GM23338 (cell line): ENCODE results near the gene BCL2A1. TPM values are rescaled to one million over a fixed set of nuclear protein-coding genes. Genes with fewer than 3 reads are reported as not detected.
A peak's percentile ranks its signal among the peaks of the same experiment; 100 is the strongest.

Source experiments
- ATAC-seq: fragments of 200-7000 bp; cut with Tn5 transposase; 3 replicates; pipeline ENCODE4 v1.9.1; 2020
- DNase-seq: peaks from one replicate; pipeline ENCODE4 v3.0.0-alpha.2; 2015; ENCODE audit warnings: low spot score
- H2AFZ ChIP-seq: fragments of 200-600 bp; sonication (generic); 2 replicates; pipeline ENCODE4 v1.8.0; 2016; ENCODE audit warnings: antibody characterized with exemption, mild to moderate bottlenecking, moderate library complexity
- H3F3A ChIP-seq: fragments of 200-600 bp; sonication (generic); replicated peaks from 2 replicates; pipeline ENCODE4 v1.8.0; 2017; ENCODE audit warnings: antibody characterized with exemption, mixed run types, low read depth
- H3K27ac ChIP-seq: fragments of 200-600 bp; sonication (generic); 2 replicates; pipeline ENCODE4 v1.6.1; 2016; ENCODE audit warnings: low read depth
- H3K27me3 ChIP-seq: fragments of 200-600 bp; sonication (generic); 2 replicates; pipeline ENCODE4 v1.8.0; 2016; ENCODE audit warnings: mild to moderate bottlenecking, mixed run types, moderate library complexity; ENCODE audit not compliant: insufficient read depth
- H3K36me3 ChIP-seq: fragments of 200-600 bp; sonication (generic); 2 replicates; pipeline ENCODE4 v1.8.0; 2016; ENCODE audit warnings: mild to moderate bottlenecking; ENCODE audit not compliant: insufficient read depth
- H3K4me1 ChIP-seq: fragments of 200-600 bp; sonication (generic); 2 replicates; pipeline ENCODE4 v1.8.0; 2016; ENCODE audit warnings: mild to moderate bottlenecking, moderate library complexity; ENCODE audit not compliant: insufficient read depth
- H3K4me2 ChIP-seq: fragments of 200-600 bp; sonication (generic); 2 replicates; pipeline ENCODE4 v1.7.1; 2017; ENCODE audit warnings: mixed run types
- H3K4me3 ChIP-seq: fragments of 200-600 bp; sonication (generic); 2 replicates; pipeline ENCODE4 v1.6.1; 2016; ENCODE audit warnings: mixed run types
- H3K79me2 ChIP-seq: fragments of 200-600 bp; sonication (generic); replicated peaks from 2 replicates; pipeline ENCODE4 v1.8.0; 2017; ENCODE audit warnings: mild to moderate bottlenecking; ENCODE audit not compliant: insufficient read depth
- H3K9me2 ChIP-seq: fragments of 200-600 bp; sonication (generic); 2 replicates; pipeline ENCODE4 v1.8.0; 2017; ENCODE audit not compliant: insufficient read depth
- H4K20me1 ChIP-seq: fragments of 200-600 bp; sonication (generic); replicated peaks from 2 replicates; pipeline ENCODE4 v1.8.0; 2017; ENCODE audit warnings: mild to moderate bottlenecking; ENCODE audit not compliant: insufficient read depth
- H3K27ac Mint-ChIP-seq: 2 replicates; pipeline ENCODE4 v1.8.0; 2020; ENCODE audit warnings: inconsistent platforms, mild to moderate bottlenecking, moderate library complexity, mixed read lengths
- H3K27me3 Mint-ChIP-seq: 3 replicates; pipeline ENCODE4 v1.8.0; 2022; ENCODE audit warnings: low read depth, mild to moderate bottlenecking, moderate library complexity, mixed read lengths, inconsistent platforms; ENCODE audit not compliant: insufficient read depth, poor library complexity
- H3K36me3 Mint-ChIP-seq: 3 replicates; pipeline ENCODE4 v1.8.0; 2021; ENCODE audit warnings: low read depth, mild to moderate bottlenecking, inconsistent platforms, moderate library complexity, mixed read lengths
- H3K4me1 Mint-ChIP-seq: 3 replicates; pipeline ENCODE4 v1.8.0; 2020; ENCODE audit warnings: mild to moderate bottlenecking, inconsistent platforms, mixed read lengths
- H3K4me3 Mint-ChIP-seq: 3 replicates; pipeline ENCODE4 v1.8.0; 2021; ENCODE audit warnings: moderate library complexity, mild to moderate bottlenecking, inconsistent platforms, mixed read lengths
- H3K9me3 Mint-ChIP-seq: 3 replicates; pipeline ENCODE4 v1.8.0; 2020; ENCODE audit warnings: moderate library complexity, mild to moderate bottlenecking, inconsistent platforms, mixed read lengths
- CREB1 ChIP-seq: fragments of 250-450 bp; sonication (Bioruptor Pico); IDR thresholded peaks from 2 replicates; pipeline ENCODE4 v1.5.0; 2020; ENCODE audit warnings: low read depth, mild to moderate bottlenecking, moderate library complexity
- EZH2 ChIP-seq: fragments of 200-600 bp; sonication (generic); IDR thresholded peaks from one replicate; pipeline ENCODE4 v1.8.0; 2017; ENCODE audit warnings: antibody characterized with exemption, mild to moderate bottlenecking, low read depth; ENCODE audit not compliant: unreplicated experiment
- EZH2phosphoT487 ChIP-seq: fragments of 200-600 bp; sonication (generic); IDR thresholded peaks from one replicate; pipeline ENCODE4 v1.8.1; 2018; ENCODE audit warnings: antibody characterized with exemption; ENCODE audit not compliant: unreplicated experiment
- JUNB ChIP-seq: IDR thresholded peaks from one replicate; pipeline ENCODE4 v1.6.1; 2016; ENCODE audit warnings: antibody characterized with exemption; ENCODE audit not compliant: unreplicated experiment
- NANOG ChIP-seq: IDR thresholded peaks from 2 replicates; pipeline ENCODE4 v1.6.1; 2016; ENCODE audit warnings: antibody characterized with exemption, borderline replicate concordance
- POLR2AphosphoS5 ChIP-seq: IDR thresholded peaks from 2 replicates; pipeline ENCODE4 v1.6.1; 2016; ENCODE audit warnings: antibody characterized with exemption, low read depth
- STAT1 ChIP-seq: IDR thresholded peaks from one replicate; pipeline ENCODE4 v1.6.1; 2016; ENCODE audit warnings: antibody characterized with exemption; ENCODE audit not compliant: unreplicated experiment
- ZNF114 ChIP-seq: fragments of 250-450 bp; sonication (Bioruptor Pico); IDR thresholded peaks from 2 replicates; pipeline ENCODE4 v1.5.0; 2020; ENCODE audit warnings: mild to moderate bottlenecking, moderate library complexity
- ZNF331 ChIP-seq: fragments of 250-450 bp; sonication (Bioruptor Pico); IDR thresholded peaks from 2 replicates; pipeline ENCODE4 v1.5.0; 2020; ENCODE audit warnings: low read depth, mild to moderate bottlenecking, moderate library complexity
- polyA plus RNA-seq: library from polyadenylated mRNA; unstranded; fragments of >200 nt; fragmentation: Nextera tagmentation; extraction: Ambion mirVana; gene quantifications from 2 replicates; pipeline ENCODE4 v1.2.1, GENCODE V29; 2016
- total RNA-seq: library from RNA; depleted of rRNA; stranded (reverse); fragments of >200 nt; shearing (Covaris generic); gene quantifications from 2 replicates; pipeline ENCODE4 v1.2.3, GENCODE V29; 2014
- TF ChIP-seq, protein P1 (sequence below), 2 experiments: fragments of 200-600 bp in 1 of 2; sonication (generic) in 1 of 2; conservative IDR thresholded peaks; 2 replicates each; pipeline versions ENCODE4 v1.5.1 to v1.6.1; 2016 to 2017; ENCODE audit warnings: antibody characterized with exemption in 2 of 2, low read depth in 2 of 2, mild to moderate bottlenecking in 2 of 2, moderate library complexity in 1 of 2
- TF ChIP-seq, protein P2 (sequence below): IDR thresholded peaks from 2 replicates; pipeline ENCODE4 v1.6.1; 2016; ENCODE audit warnings: antibody characterized with exemption
- TF ChIP-seq, protein P3 (sequence below): IDR thresholded peaks from one replicate; pipeline ENCODE4 v1.6.1; 2018; ENCODE audit warnings: antibody characterized with exemption; ENCODE audit not compliant: unreplicated experiment

Gene BCL2A1
- total and polyA plus RNA-seq, 2 experiments from 2014 or later: not detected

DNA sequence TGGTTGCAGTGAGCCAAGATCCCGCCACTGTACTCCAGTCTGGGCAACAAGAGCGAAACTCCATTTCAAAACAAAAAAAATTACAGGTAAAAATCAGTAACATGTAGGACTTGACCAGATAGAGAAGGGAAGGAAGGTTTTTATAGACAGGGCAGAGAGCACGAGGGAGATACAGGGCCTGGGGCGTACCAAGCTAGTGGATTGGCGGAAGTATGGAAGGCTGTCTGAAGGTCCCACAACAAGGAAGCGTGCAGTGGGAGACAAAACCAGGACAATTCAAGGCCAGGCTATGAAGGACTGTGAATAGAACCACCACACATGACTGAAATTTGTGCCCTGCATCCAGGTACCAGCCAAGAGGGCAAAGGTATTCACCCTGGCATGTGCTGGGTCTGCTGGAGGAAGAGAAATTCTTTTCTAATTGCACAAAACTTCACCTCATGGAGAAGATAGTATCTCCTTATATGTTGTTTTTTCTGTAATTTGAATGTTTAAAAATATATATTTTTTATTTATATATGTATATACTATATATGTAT is 33.0 kb upstream of the BCL2A1 start (continued):
- no peak for TF ChIP-seq JUNB
- no peak for TF ChIP-seq POLR2AphosphoS5
- TF ChIP-seq, protein P1, sequence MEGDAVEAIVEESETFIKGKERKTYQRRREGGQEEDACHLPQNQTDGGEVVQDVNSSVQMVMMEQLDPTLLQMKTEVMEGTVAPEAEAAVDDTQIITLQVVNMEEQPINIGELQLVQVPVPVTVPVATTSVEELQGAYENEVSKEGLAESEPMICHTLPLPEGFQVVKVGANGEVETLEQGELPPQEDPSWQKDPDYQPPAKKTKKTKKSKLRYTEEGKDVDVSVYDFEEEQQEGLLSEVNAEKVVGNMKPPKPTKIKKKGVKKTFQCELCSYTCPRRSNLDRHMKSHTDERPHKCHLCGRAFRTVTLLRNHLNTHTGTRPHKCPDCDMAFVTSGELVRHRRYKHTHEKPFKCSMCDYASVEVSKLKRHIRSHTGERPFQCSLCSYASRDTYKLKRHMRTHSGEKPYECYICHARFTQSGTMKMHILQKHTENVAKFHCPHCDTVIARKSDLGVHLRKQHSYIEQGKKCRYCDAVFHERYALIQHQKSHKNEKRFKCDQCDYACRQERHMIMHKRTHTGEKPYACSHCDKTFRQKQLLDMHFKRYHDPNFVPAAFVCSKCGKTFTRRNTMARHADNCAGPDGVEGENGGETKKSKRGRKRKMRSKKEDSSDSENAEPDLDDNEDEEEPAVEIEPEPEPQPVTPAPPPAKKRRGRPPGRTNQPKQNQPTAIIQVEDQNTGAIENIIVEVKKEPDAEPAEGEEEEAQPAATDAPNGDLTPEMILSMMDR (conservative IDR thresholded peaks at IDR 0.05; ENCODE audit: low read depth in 2 of 2): no peak
- TF ChIP-seq, protein P2, sequence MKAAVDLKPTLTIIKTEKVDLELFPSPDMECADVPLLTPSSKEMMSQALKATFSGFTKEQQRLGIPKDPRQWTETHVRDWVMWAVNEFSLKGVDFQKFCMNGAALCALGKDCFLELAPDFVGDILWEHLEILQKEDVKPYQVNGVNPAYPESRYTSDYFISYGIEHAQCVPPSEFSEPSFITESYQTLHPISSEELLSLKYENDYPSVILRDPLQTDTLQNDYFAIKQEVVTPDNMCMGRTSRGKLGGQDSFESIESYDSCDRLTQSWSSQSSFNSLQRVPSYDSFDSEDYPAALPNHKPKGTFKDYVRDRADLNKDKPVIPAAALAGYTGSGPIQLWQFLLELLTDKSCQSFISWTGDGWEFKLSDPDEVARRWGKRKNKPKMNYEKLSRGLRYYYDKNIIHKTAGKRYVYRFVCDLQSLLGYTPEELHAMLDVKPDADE: no peak

DNA sequence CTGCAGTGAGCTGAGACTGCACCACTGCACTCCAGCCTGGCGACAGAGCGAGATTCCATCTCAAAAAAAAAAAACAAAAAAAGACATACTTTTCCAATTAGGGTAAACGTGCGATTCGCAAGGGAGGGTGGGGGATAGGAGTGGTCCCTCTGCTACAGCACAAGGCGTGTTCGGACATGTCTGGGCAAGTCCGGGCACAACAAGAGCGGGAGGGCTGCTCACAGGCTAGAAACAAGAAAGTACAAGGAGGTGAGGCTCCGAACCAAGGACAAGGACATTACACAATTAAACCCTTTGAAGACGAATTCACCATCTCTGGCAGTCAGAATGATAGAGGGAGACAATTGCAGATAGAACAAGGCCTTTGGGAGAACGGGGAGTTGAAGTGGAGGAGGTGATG is 32.2 kb upstream of the BCL2A1 start:
- peak; percentile 35 for DNase-seq
- H3K4me3 ChIP-seq: no peak overlapping the region
- no peaks in the 10 kb centered on the region; the same call in 2 of the 3 replicates for H3K36me3 Mint-ChIP-seq
- no peaks in the 10 kb centered on the region for H3K79me2 ChIP-seq
- H3K4me3 Mint-ChIP-seq: no peak overlapping the region
- no peaks in the 10 kb centered on the region for H4K20me1 ChIP-seq
- no peaks in the 10 kb centered on the region for H3K9me2 ChIP-seq
- no peak overlapping the region for H3K4me2 ChIP-seq
- H3K36me3 ChIP-seq: no peaks in the 10 kb centered on the region
- H3K27me3 ChIP-seq: no peaks in the 10 kb centered on the region
- peak overlapping the region; percentile 44 for H2AFZ ChIP-seq
- H3K27ac Mint-ChIP-seq: peak overlapping the region; percentile 66
- H3K27me3 Mint-ChIP-seq: peaks cover 7% of the 10 kb centered on the region
- peaks cover 8% of the 10 kb centered on the region for H3F3A ChIP-seq
- peaks cover 4% of the 10 kb centered on the region; the same call in 1 of the 3 replicates for H3K9me3 Mint-ChIP-seq
- peak overlapping the region; percentile 82 for H3K27ac ChIP-seq
- no peaks in the 10 kb centered on the region; the same call in 2 of the 3 replicates for H3K4me1 Mint-ChIP-seq
- ATAC-seq: peak; percentile 39; the same call in 2 of the 3 replicates
- no peaks in the 10 kb centered on the region; the same call in 1 of the 2 replicates for H3K4me1 ChIP-seq
- TF ChIP-seq NANOG (no peak), EZH2 (no peak), EZH2phosphoT487 (no peak), CREB1 (CRISPR knock-in tag) (no peak), ZNF114 (no peak), JUNB (no peak), ZNF331 (CRISPR knock-in tag) (no peak), POLR2AphosphoS5 (no peak), STAT1 (no peak)
- TF ChIP-seq, protein P2: no peak
- TF ChIP-seq, protein P1 (conservative IDR thresholded peaks at IDR 0.05; ENCODE audit: low read depth in 2 of 2): no peak
- TF ChIP-seq, protein P3, sequence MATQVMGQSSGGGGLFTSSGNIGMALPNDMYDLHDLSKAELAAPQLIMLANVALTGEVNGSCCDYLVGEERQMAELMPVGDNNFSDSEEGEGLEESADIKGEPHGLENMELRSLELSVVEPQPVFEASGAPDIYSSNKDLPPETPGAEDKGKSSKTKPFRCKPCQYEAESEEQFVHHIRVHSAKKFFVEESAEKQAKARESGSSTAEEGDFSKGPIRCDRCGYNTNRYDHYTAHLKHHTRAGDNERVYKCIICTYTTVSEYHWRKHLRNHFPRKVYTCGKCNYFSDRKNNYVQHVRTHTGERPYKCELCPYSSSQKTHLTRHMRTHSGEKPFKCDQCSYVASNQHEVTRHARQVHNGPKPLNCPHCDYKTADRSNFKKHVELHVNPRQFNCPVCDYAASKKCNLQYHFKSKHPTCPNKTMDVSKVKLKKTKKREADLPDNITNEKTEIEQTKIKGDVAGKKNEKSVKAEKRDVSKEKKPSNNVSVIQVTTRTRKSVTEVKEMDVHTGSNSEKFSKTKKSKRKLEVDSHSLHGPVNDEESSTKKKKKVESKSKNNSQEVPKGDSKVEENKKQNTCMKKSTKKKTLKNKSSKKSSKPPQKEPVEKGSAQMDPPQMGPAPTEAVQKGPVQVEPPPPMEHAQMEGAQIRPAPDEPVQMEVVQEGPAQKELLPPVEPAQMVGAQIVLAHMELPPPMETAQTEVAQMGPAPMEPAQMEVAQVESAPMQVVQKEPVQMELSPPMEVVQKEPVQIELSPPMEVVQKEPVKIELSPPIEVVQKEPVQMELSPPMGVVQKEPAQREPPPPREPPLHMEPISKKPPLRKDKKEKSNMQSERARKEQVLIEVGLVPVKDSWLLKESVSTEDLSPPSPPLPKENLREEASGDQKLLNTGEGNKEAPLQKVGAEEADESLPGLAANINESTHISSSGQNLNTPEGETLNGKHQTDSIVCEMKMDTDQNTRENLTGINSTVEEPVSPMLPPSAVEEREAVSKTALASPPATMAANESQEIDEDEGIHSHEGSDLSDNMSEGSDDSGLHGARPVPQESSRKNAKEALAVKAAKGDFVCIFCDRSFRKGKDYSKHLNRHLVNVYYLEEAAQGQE: no peak
